HG03025 (cell line): Measurements from ENCODE around the gene ZNF592.

Experiments used
- ATAC-seq: cut with Tn5 transposase; IDR thresholded peaks from one replicate; pipeline ENCODE4 v1.9.1; 2021; ENCODE audit warnings: mild to moderate bottlenecking, moderate library complexity; ENCODE audit not compliant: unreplicated experiment, low FRiP score

The ZNF592 gene

GRCh38 chr15:84800365-84800806, 52.0 kb downstream of the ZNF592 start:
- ATAC-seq: no peak

- no peak for ATAC-seq
Measured at GRCh38 chr15:84804005-84804900, 55.9 kb downstream of the ZNF592 start.

- no peak for ATAC-seq
Measured at GRCh38 chr15:84805221-84805620, 56.8 kb downstream of the ZNF592 start.

- ATAC-seq: no peak
Measured at GRCh38 chr15:84807228-84807627, 58.8 kb downstream of the ZNF592 start.

- ATAC-seq: no peak
Measured at GRCh38 chr15:84810073-84810840, 61.9 kb downstream of the ZNF592 start.

- ATAC-seq: no peak
Measured at GRCh38 chr15:84811151-84811550, 62.8 kb downstream of the ZNF592 start.

- no peak for ATAC-seq
Measured at GRCh38 chr15:84811828-84812227, 63.4 kb downstream of the ZNF592 start.

GRCh38 chr15:84812842-84813241, 64.5 kb downstream of the ZNF592 start:
- ATAC-seq: no peak

GRCh38 chr15:84813435-84813834, 65.0 kb downstream of the ZNF592 start:
- no peak for ATAC-seq

- ATAC-seq: no peak
Measured at GRCh38 chr15:84813931-84814330, 65.5 kb downstream of the ZNF592 start.

GRCh38 chr15:84814916-84815315, 66.5 kb downstream of the ZNF592 start:
- no peak for ATAC-seq

- no peak for ATAC-seq
Measured at GRCh38 chr15:84816694-84817465, 68.5 kb downstream of the ZNF592 start, which contains the start of gene ALPK3. ALPK3 (plus strand) TSS chr15:84817356; CDS start chr15:84817453, 97 bp downstream.

GRCh38 chr15:84817466-84818081, 69.2 kb downstream of the ZNF592 start:
- ATAC-seq: no peak

- no peak for ATAC-seq
Measured at GRCh38 chr15:84818261-84819131, 70.1 kb downstream of the ZNF592 start.

GRCh38 chr15:84819291-84819768, 70.9 kb downstream of the ZNF592 start:
- no peak for ATAC-seq

- no peak for ATAC-seq
Measured at GRCh38 chr15:84819791-84820190, 71.4 kb downstream of the ZNF592 start.

GRCh38 chr15:84821501-84822021, 73.2 kb downstream of the ZNF592 start:
- no peak for ATAC-seq

GRCh38 chr15:84822653-84823281, 74.4 kb downstream of the ZNF592 start:
- no peak for ATAC-seq
